Osteoblast (primary cell): Measurements from ENCODE around the gene CCR9. TPM values are rescaled to one million over a fixed set of nuclear protein-coding genes. Genes with fewer than 3 reads are reported as not detected.

ENCODE experiments used
- DNase-seq: peaks from one replicate; pipeline ENCODE4 v3.0.0; 2011; ENCODE audit warnings: low spot score, mixed read lengths; ENCODE audit not compliant: insufficient read length; ENCODE audit errors: missing footprints
- H2AFZ ChIP-seq: 2 replicates; pipeline ENCODE4 v1.6.0; 2011; ENCODE audit warnings: mild to moderate bottlenecking, low read length
- H3K27ac ChIP-seq: 2 replicates; pipeline ENCODE4 v1.5.1; 2011; ENCODE audit warnings: mild to moderate bottlenecking, low read depth, low read length, moderate library complexity
- H3K27me3 ChIP-seq: 2 replicates; pipeline ENCODE4 v1.6.0; 2012; ENCODE audit warnings: mild to moderate bottlenecking, control low read depth, inconsistent platforms, low read length, moderate library complexity; ENCODE audit not compliant: insufficient read depth
- H3K36me3 ChIP-seq: 2 replicates; pipeline ENCODE4 v1.5.1; 2011; ENCODE audit warnings: mild to moderate bottlenecking, low read length, control low read depth, moderate library complexity; ENCODE audit not compliant: insufficient read depth
- H3K4me1 ChIP-seq: 2 replicates; pipeline ENCODE4 v1.5.1; 2011; ENCODE audit warnings: mild to moderate bottlenecking, low read length, control low read depth, moderate library complexity; ENCODE audit not compliant: insufficient read depth
- H3K4me2 ChIP-seq: 2 replicates; pipeline ENCODE4 v1.6.0; 2011; ENCODE audit warnings: mild to moderate bottlenecking, low read length; ENCODE audit not compliant: insufficient read depth
- H3K4me3 ChIP-seq: fragments of 200-600 bp; sonication (generic); 3 replicates; pipeline ENCODE4 v1.5.1; 2012; ENCODE audit warnings: mild to moderate bottlenecking, low read length, inconsistent platforms; ENCODE audit not compliant: insufficient read depth
- H3K79me2 ChIP-seq: 2 replicates; pipeline ENCODE4 v1.6.0; 2012; ENCODE audit warnings: mild to moderate bottlenecking, low read length, control low read depth, inconsistent platforms; ENCODE audit not compliant: insufficient read depth
- H3K9me3 ChIP-seq: 2 replicates; pipeline ENCODE4 v1.5.1; 2011; ENCODE audit warnings: low read depth, low read length, control low read depth
- H4K20me1 ChIP-seq: 2 replicates; pipeline ENCODE4 v1.6.0; 2012; ENCODE audit warnings: mild to moderate bottlenecking, low read length, control low read depth; ENCODE audit not compliant: insufficient read depth
- CTCF ChIP-seq: IDR thresholded peaks from 2 replicates; pipeline ENCODE4 v1.5.1; 2011; ENCODE audit warnings: mild to moderate bottlenecking, low read depth, low read length, moderate library complexity; ENCODE audit errors: extremely low read depth
- total RNA-seq: library from RNA; depleted of rRNA; stranded (reverse); fragments of >200 nt; gene quantifications from 2 replicates; pipeline ENCODE4 v1.2.3, GENCODE V29; 2012

Gene CCR9
- total RNA-seq, 1 donor: not detected

- TF ChIP-seq CTCF: no peak
- no peaks in the 10 kb centered on the region for H3K9me3 ChIP-seq
- H3K4me3 ChIP-seq: no peak overlapping the region
- no peak overlapping the region for H3K4me2 ChIP-seq
- H3K4me1 ChIP-seq: no peaks in the 10 kb centered on the region
- H3K27ac ChIP-seq: no peak overlapping the region
- H4K20me1 ChIP-seq: no peaks in the 10 kb centered on the region
- peaks cover 37% of the 10 kb centered on the region for H3K27me3 ChIP-seq
- no peaks in the 10 kb centered on the region for H3K79me2 ChIP-seq
- no peak for DNase-seq
- no peak overlapping the region for H2AFZ ChIP-seq
- H3K36me3 ChIP-seq: no peaks in the 10 kb centered on the region
These were observed 7.7 kb downstream of the CCR9 start for GRCh38 chr3:45894015-45894414.

GRCh38 chr3:45895686-45896468 lies 9.5 kb downstream of the CCR9 start:
- H3K27ac ChIP-seq: no peak overlapping the region
- no peak overlapping the region for H3K4me2 ChIP-seq

GRCh38 chr3:45896956-45897355 lies 10.6 kb downstream of the CCR9 start:
- H3K4me3 ChIP-seq: no peak overlapping the region
- no peaks in the 10 kb centered on the region for H3K4me1 ChIP-seq
- peak; percentile 76 for DNase-seq
- H3K79me2 ChIP-seq: no peaks in the 10 kb centered on the region
- no peaks in the 10 kb centered on the region for H3K9me3 ChIP-seq
- TF ChIP-seq CTCF: no peak
- no peak overlapping the region for H3K27ac ChIP-seq
- no peaks in the 10 kb centered on the region for H4K20me1 ChIP-seq
- no peak overlapping the region for H3K4me2 ChIP-seq
- no peaks in the 10 kb centered on the region for H3K36me3 ChIP-seq
- no peak overlapping the region for H2AFZ ChIP-seq
- H3K27me3 ChIP-seq: peaks cover 23% of the 10 kb centered on the region

More at GRCh38 chr3:45895686-45896468, 9.5 kb downstream of the CCR9 start:
- H3K4me3 ChIP-seq: no peak overlapping the region
- H3K36me3 ChIP-seq: no peaks in the 10 kb centered on the region
- H4K20me1 ChIP-seq: no peaks in the 10 kb centered on the region
- H2AFZ ChIP-seq: no peak overlapping the region
- DNase-seq: no peak
- no peaks in the 10 kb centered on the region for H3K4me1 ChIP-seq
- no peaks in the 10 kb centered on the region for H3K9me3 ChIP-seq
- peaks cover 31% of the 10 kb centered on the region for H3K27me3 ChIP-seq
- H3K79me2 ChIP-seq: no peaks in the 10 kb centered on the region
- no peak for TF ChIP-seq CTCF

GRCh38 chr3:45904931-45905330 lies 18.6 kb downstream of the CCR9 start:
- Histone ChIP-seq H4K20me1 (no peaks in the 10 kb centered on the region), H3K4me1 (peaks cover 21% of the 10 kb centered on the region), H3K9me3 (no peaks in the 10 kb centered on the region), H3K4me3 (no peak overlapping the region), H3K36me3 (no peaks in the 10 kb centered on the region), H3K27me3 (peaks cover 9% of the 10 kb centered on the region), H3K79me2 (no peaks in the 10 kb centered on the region), H3K4me2 (no peak overlapping the region), H2AFZ (no peak overlapping the region), H3K27ac (no peak overlapping the region)
- TF ChIP-seq CTCF: no peak
- DNase-seq: no peak
